ENCODE results near the gene TRDN.

- no peak for TF ChIP-seq POLR2AphosphoS5 (IDR thresholded peaks at IDR 0.05)
- TF ChIP-seq CTCF (IDR thresholded peaks at IDR 0.05; ENCODE audit: poor library complexity, severe bottlenecking), result no peak
- no peak for TF ChIP-seq EP300 (conservative IDR thresholded peaks at IDR 0.05; ENCODE audit: poor library complexity, severe bottlenecking)
- no peak for TF ChIP-seq REST (IDR thresholded peaks at IDR 0.05; ENCODE audit: borderline replicate concordance)
- TF ChIP-seq RAD21 (conservative IDR thresholded peaks at IDR 0.05), result no peak
- no peak for TF ChIP-seq TAF1 (IDR thresholded peaks at IDR 0.05; ENCODE audit: low read depth)
- TF ChIP-seq EZH2 (IDR thresholded peaks at IDR 0.05; ENCODE audit: borderline replicate concordance, insufficient read depth, low read length, poor library complexity, severe bottlenecking), result no peak
- no peak for TF ChIP-seq SMC3 (conservative IDR thresholded peaks at IDR 0.05; ENCODE audit: poor library complexity)
Measured at GRCh38 chr6:123462152-123462551, 174.6 kb downstream of the TRDN start.
